HG03354 (cell line): Measurements from ENCODE around the gene KRTAP12-3.
"Not testable (repeated sequence)": the region's sequence is repeated elsewhere in the genome, so short reads cannot be mapped to it uniquely, and the experiment has no call there.

ENCODE experiments used
- ATAC-seq: cut with Tn5 transposase; IDR thresholded peaks from one replicate; pipeline ENCODE4 v1.9.1; 2021; ENCODE audit warnings: mild to moderate bottlenecking; ENCODE audit not compliant: unreplicated experiment, poor library complexity, severe bottlenecking

KRTAP12-3 gene

GRCh38 chr21:44626673-44627143 lies 31.0 kb upstream of the KRTAP12-3 start, which contains the start of gene KRTAP10-9:
Gene KRTAP10-9, plus strand, starts transcription at chr21:44627093. Its CDS starts 79 bp downstream, at chr21:44627172.
- ATAC-seq: no peak

DNA sequence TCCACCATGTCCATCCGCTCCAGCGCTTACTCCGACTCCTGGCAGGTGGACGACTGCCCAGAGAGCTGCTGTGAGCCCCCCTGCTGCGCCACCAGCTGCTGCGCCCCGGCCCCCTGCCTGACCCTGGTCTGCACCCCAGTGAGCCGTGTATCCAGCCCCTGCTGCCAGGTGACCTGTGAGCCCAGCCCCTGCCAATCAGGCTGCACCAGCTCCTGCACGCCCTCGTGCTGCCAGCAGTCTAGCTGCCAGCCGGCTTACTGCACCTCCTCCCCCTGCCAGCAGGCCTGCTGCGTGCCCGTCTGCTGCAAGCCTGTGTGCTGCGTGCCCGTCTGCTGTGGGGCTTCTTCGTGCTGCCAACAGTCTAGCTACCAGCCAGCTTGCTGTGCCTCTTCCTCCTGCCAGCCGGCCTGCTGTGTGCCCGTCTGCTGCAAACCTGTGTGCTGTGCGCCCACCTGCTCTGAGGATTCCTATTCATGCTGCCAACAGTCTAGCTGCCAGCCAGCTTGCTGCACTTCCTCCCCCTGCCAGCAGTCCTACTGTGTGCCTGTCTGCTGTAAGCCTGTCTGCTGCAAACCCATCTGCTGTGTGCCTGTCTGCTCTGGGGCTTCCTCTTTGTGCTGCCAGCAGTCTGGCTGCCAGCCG lies 30.4 kb upstream of the KRTAP12-3 start:
- ATAC-seq: not testable (repeated sequence)

GRCh38 chr21:44627831-44628233 lies 29.9 kb upstream of the KRTAP12-3 start:
- not testable (repeated sequence) for ATAC-seq

DNA sequence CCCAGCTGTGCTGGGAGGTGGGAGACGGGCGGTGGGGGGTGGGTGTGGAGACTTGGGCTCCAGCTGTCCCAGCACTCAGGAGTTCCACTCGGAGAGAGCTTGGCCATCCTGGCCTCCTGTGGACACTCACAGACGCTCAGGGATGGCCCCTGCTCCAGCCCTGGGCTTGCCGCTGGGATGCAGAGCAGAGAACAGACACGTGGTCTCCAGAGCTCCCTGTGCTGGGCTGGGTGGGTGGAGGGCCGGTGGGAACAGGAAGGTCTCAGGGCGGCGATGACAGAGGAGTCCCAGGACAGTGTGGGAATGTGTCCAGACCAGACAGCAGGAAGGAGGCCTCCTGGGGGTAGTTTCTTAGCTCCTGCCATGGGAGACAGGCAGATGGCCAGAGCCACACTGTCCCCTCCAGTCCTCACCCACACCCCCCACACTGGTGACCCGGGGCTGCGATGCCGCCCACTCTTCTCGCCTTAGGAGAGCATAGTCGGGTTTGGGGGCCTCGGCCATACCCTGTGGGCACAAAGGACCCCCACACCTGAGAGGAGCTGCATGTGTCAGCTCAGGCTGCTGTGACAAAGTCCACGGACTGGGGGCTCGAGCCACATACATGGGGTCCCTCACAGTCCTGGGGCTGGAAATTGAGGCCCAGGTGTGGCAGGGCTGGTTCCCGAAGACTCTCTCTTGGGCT lies 28.9 kb upstream of the KRTAP12-3 start:
- ATAC-seq: no peak

- ATAC-seq: no peak
Observed at GRCh38 chr21:44630440-44630839, 27.3 kb upstream of the KRTAP12-3 start.

DNA sequence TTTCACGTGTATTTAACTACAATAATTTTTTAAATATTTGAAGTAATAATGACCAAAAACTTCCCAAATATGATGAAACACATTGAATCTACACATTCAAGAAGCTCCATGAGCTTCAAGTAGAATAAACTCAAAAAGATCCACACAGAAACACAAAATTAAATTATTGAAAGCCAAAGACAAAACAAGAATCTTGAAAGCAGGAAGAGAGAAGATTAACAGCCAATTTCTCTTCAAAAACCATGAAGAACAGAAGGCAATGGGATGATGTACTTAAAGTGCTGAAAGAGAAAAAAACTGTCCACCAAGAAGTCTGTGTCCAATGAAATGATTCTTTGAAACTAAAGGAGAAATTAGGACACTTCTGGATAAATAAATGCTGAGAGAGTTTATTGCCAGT lies 25.7 kb upstream of the KRTAP12-3 start:
- ATAC-seq: no peak

GRCh38 chr21:44636209-44637017 lies 21.3 kb upstream of the KRTAP12-3 start:
- no peak for ATAC-seq

GRCh38 chr21:44637018-44637850 lies 20.5 kb upstream of the KRTAP12-3 start, which contains the start of gene KRTAP10-10:
Gene KRTAP10-10, plus strand, starts transcription at chr21:44637356. Its CDS starts 62 bp downstream, at chr21:44637418.
- ATAC-seq: no peak

GRCh38 chr21:44637851-44638348 lies 19.8 kb upstream of the KRTAP12-3 start:
- not testable (repeated sequence) for ATAC-seq

DNA sequence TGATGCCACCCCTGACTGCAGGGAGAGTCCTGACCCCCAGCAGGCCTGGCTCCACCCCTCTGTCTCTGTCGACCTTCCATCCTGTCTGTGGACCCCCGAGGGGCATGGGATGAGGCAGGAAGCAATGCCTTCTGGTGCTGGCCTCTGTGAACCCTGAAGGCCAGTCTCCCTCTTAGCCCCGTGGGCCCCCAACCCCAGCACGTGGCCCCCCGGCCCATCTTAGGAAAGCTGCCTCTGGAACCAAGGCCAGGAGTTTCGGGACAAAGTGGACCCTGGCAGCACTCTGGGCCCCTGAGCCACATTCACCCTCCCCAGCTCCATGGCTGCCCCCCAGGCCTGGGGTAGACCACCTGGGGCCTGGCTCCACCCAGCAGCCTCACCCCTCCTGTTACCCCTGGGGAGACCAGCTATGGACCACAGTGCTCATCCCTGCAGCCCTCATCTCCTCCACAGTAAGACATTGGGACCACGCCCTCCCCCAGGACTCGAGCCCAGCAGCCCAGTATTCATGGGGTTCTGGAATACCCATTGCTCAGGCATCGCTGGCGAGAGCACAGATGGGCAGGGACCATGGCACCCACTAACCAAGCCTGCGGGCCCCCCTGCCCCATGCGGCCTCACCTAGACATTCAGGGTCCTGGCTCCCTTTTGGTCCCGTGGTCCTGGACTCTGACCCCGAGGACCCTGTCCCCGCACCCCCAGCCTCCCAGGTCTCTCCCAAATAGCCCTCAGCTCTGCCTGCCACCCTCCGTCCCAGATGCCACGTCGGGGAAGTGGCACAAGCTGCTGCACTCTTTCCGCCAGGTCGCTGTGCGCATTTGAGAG lies 19.0 kb upstream of the KRTAP12-3 start:
- ATAC-seq: not testable (repeated sequence)

DNA sequence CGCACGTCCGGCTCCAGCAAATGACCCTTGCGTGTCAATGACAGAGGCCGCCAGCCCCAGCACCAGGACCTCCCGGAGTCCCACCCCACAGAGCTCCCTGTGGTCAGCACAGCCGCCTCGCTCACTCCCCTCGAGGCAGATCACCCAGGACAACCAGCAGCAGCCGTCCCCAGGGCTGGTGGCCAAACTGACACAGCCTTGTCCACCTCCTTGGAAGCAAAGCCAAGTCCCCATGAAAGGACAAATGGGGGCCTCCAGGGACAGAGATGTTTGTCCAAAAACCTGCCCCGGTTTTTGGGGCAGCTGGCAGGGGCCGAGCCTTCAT lies 18.4 kb upstream of the KRTAP12-3 start:
- no peak for ATAC-seq

- no peak for ATAC-seq
Observed at GRCh38 chr21:44640761-44641160, 17.0 kb upstream of the KRTAP12-3 start.

GRCh38 chr21:44643741-44644310 lies 13.9 kb upstream of the KRTAP12-3 start:
- ATAC-seq: no peak

DNA sequence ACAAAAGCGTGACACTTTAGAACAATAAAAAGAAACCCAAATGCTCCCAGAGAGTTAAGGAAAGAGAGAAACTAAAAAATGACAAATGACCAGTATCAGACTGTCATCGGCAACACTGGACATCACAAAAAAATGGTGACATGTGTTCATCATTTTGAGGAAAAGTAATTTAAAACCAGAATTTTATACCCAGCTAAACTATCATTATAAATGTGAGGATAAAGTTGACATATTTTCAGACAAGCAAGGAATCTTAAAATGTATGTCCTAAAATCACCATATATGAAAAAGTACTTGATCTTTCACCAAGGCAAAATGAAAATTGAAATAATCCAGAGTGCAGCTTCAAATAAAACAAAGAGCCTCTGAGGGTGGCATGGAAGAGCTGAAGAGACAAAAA lies 12.9 kb upstream of the KRTAP12-3 start:
- no peak for ATAC-seq

DNA sequence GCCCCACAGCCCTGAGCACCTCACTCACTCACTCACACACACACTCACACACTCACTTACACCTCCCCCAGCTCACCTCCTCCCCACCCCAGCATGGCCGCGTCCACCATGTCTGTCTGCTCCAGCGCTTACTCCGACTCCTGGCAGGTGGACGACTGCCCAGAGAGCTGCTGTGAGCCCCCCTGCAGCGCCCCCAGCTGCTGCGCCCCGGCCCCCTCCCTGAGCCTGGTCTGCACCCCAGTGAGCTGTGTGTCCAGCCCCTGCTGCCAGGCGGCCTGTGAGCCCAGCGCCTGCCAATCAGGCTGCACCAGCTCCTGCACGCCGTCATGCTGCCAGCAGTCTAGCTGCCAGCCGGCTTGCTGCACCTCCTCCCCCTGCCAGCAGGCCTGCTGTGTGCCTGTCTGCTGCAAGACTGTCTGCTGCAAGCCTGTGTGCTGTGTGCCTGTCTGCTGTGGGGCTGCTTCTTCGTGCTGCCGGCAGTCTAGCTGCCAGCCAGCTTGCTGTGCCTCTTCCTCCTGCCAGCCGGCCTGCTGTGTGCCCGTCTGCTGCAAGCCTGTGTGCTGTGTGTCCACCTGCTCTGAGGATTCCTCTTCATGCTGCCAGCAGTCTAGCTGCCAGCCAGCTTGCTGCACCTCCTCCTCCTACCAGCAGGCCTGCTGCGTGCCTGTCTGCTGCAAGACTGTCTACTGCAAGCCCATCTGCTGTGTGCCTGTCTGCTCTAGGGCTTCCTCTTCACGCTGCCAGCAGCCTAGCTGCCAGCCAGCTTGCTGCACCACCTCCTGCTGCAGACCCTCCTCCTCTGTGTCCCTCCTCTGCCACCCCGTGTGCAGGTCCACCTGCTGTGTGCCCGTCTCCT lies 11.1 kb upstream of the KRTAP12-3 start, which contains the start of gene KRTAP10-11:
TSS of gene KRTAP10-11 (plus strand) at position 49 of the 856 bp plus-strand sequence. CDS start at position 94, 45 bp downstream.
- ATAC-seq: not testable (repeated sequence)

- no peak for ATAC-seq
Observed at GRCh38 chr21:44647222-44647552, 10.5 kb upstream of the KRTAP12-3 start.

- ATAC-seq: no peak
Observed at GRCh38 chr21:44648557-44649311, 9.0 kb upstream of the KRTAP12-3 start.
